HG03342 (cell line): ENCODE data around the gene ABCC9.

Experiments
- ATAC-seq: cut with Tn5 transposase; IDR thresholded peaks from one replicate; pipeline ENCODE4 v1.9.1; 2021; ENCODE audit warnings: mild to moderate bottlenecking, moderate library complexity; ENCODE audit not compliant: unreplicated experiment

Gene ABCC9

GRCh38 chr12:21881965-21882364, 59.3 kb downstream of the ABCC9 start:
- no peak for ATAC-seq

GRCh38 chr12:21879312-21879711, 61.9 kb downstream of the ABCC9 start:
- ATAC-seq: no peak

GRCh38 chr12:21877293-21877982, 63.8 kb downstream of the ABCC9 start:
- ATAC-seq: no peak

- ATAC-seq: no peak
These were observed 75.4 kb downstream of the ABCC9 start for GRCh38 chr12:21865846-21866245.

- no peak for ATAC-seq
These were observed 80.7 kb downstream of the ABCC9 start for GRCh38 chr12:21860534-21860933.

- ATAC-seq: no peak
These were observed 81.1 kb downstream of the ABCC9 start for GRCh38 chr12:21860128-21860527.

- ATAC-seq: no peak
These were observed 89.0 kb downstream of the ABCC9 start for GRCh38 chr12:21852251-21852650.

- ATAC-seq: no peak
These were observed 90.1 kb downstream of the ABCC9 start for GRCh38 chr12:21851151-21851550.

- no peak for ATAC-seq
These were observed 90.8 kb downstream of the ABCC9 start for GRCh38 chr12:21850419-21850818.

GRCh38 chr12:21849878-21850277, 91.3 kb downstream of the ABCC9 start:
- ATAC-seq: no peak

- ATAC-seq: no peak
These were observed 93.0 kb downstream of the ABCC9 start for GRCh38 chr12:21848192-21848591.

GRCh38 chr12:21843795-21844194, 97.4 kb downstream of the ABCC9 start:
- ATAC-seq: no peak

- no peak for ATAC-seq
These were observed 101.5 kb downstream of the ABCC9 start for GRCh38 chr12:21839776-21840175.

GRCh38 chr12:21837847-21838246, 103.4 kb downstream of the ABCC9 start:
- no peak for ATAC-seq

GRCh38 chr12:21831791-21832344, 109.4 kb downstream of the ABCC9 start:
- ATAC-seq: no peak

GRCh38 chr12:21828779-21829178, 112.4 kb downstream of the ABCC9 start:
- no peak for ATAC-seq

GRCh38 chr12:21828136-21828775, 113.0 kb downstream of the ABCC9 start:
- no peak for ATAC-seq

- ATAC-seq: no peak
These were observed 114.1 kb downstream of the ABCC9 start for GRCh38 chr12:21827083-21827482.

GRCh38 chr12:21826618-21826910, 114.7 kb downstream of the ABCC9 start:
- ATAC-seq: no peak

GRCh38 chr12:21825886-21826617, 115.2 kb downstream of the ABCC9 start:
- ATAC-seq: no peak

GRCh38 chr12:21823581-21823980, 117.6 kb downstream of the ABCC9 start:
- no peak for ATAC-seq

GRCh38 chr12:21819678-21820077, 121.5 kb downstream of the ABCC9 start:
- no peak for ATAC-seq
